HCT116 (cell line): Measurements from ENCODE around the gene ITLN1. TPM values are rescaled to one million over a fixed set of nuclear protein-coding genes. Genes with fewer than 3 reads are reported as not detected.
"Not testable (repeated sequence)": the region's sequence is repeated elsewhere in the genome, so short reads cannot be mapped to it uniquely, and the experiment has no call there.

Experiments
- ATAC-seq: fragments of 200-7000 bp; cut with Tn5 transposase; 2 replicates; pipeline ENCODE4 v1.9.1; 2020; ENCODE audit warnings: mild to moderate bottlenecking, moderate library complexity
- BruUV-seq: library from RNA; stranded (reverse); fragments of 400-500 nt; replicated peaks from 2 replicates; lab custom pipeline; 2021; lab: Mats Ljungman, UMichigan
- CTCF ChIA-PET: fragments of 300-600 bp; sonication (Branson Sonifier 250); formaldehyde crosslinking; loops from one replicate; lab custom pipeline; 2021; ENCODE audit warnings: antibody characterized with exemption; lab: Charles Lee
- POLR2A ChIA-PET: fragments of 300-600, 350-600 bp; sonication (Branson Sonifier 250); formaldehyde crosslinking; loops from one replicate; lab custom pipeline; 2021; ENCODE audit warnings: antibody characterized with exemption; lab: Charles Lee
- RAD21 ChIA-PET, 2 experiments: fragments of 300-600 bp; sonication (Branson Sonifier 250); formaldehyde crosslinking; loops; one replicate each; lab custom pipeline; 2023; ENCODE audit warnings: low total read pairs in 2 of 2; ENCODE audit not compliant: uncharacterized antibody in 2 of 2, unreplicated experiment in 2 of 2, low non-redundant PET in 1 of 2; lab: Charles Lee
- DNase-seq: peaks from one replicate; pipeline ENCODE4 v3.0.0-alpha.2; 2010; ENCODE audit warnings: low read depth, low spot score
- H2AFZ ChIP-seq: fragments of 200-600 bp; shearing (Covaris generic), sonication (generic); 2 replicates; pipeline ENCODE4 v1.6.1; 2017; ENCODE audit warnings: low read depth, mixed run types, mixed read lengths, antibody characterized with exemption, low read length; ENCODE audit not compliant: poor library complexity, severe bottlenecking
- H3K27ac ChIP-seq: 2 replicates; pipeline ENCODE4 v1.5.1; 2012; ENCODE audit warnings: low read depth, low read length
- H3K27me3 ChIP-seq: fragments of 200-600 bp; sonication (generic); 2 replicates; pipeline ENCODE4 v1.6.1; 2016; ENCODE audit warnings: mixed run types, low read length, mixed read lengths; ENCODE audit not compliant: insufficient read depth
- H3K36me3 ChIP-seq, 2 experiments: fragments of 200-500 bp in 1 of 2; fragments of 200-600 bp in 1 of 2; sonication (Bioruptor generic) in 1 of 2; sonication (generic) in 1 of 2; 2 replicates each; pipeline versions ENCODE4 v1.5.1 to v1.6.1; 2014 to 2016; ENCODE audit warnings: low read length in 2 of 2, inconsistent platforms in 1 of 2, mixed read lengths in 1 of 2, mixed run types in 1 of 2; ENCODE audit not compliant: insufficient read depth in 2 of 2, control insufficient read depth in 1 of 2
- H3K4me1 ChIP-seq, 2 experiments: fragments of 200-600 bp in 1 of 2; sonication (generic) in 1 of 2; 2 replicates each; pipeline versions ENCODE4 v1.5.1 to v1.6.1; 2012 to 2017; ENCODE audit warnings: low read length in 2 of 2, inconsistent platforms in 1 of 2, mild to moderate bottlenecking in 1 of 2, mixed read lengths in 1 of 2, mixed run types in 1 of 2, moderate library complexity in 1 of 2; ENCODE audit not compliant: insufficient read depth in 2 of 2, control insufficient read depth in 1 of 2
- H3K4me2 ChIP-seq: fragments of 200-600 bp; sonication (generic); 2 replicates; pipeline ENCODE4 v1.6.1; 2017; ENCODE audit warnings: mixed run types, low read length, mixed read lengths
- H3K4me3 ChIP-seq, 2 experiments: fragments of 200-600 bp in 1 of 2; sonication (generic) in 1 of 2; replicated peaks in 1 of 2; 2 replicates each; pipeline ENCODE4 v1.5.1; 2011 to 2016; ENCODE audit warnings: low read length in 2 of 2, control low read depth in 1 of 2, low read depth in 1 of 2, mild to moderate bottlenecking in 1 of 2, mixed read lengths in 1 of 2, mixed run types in 1 of 2
- H3K79me2 ChIP-seq: fragments of 200-600 bp; sonication (generic); 2 replicates; pipeline ENCODE4 v1.6.1; 2017; ENCODE audit warnings: mild to moderate bottlenecking, mixed run types, low read length, moderate library complexity, mixed read lengths; ENCODE audit not compliant: insufficient read depth
- H3K9ac ChIP-seq: fragments of 200-600 bp; sonication (generic); 2 replicates; pipeline ENCODE4 v1.6.1; 2016; ENCODE audit warnings: low read length, mixed read lengths
- H3K9me2 ChIP-seq: fragments of 200-600 bp; sonication (generic), shearing (Covaris generic); 2 replicates; pipeline ENCODE4 v1.6.1; 2017; ENCODE audit warnings: mixed run types, mild to moderate bottlenecking, moderate library complexity; ENCODE audit not compliant: insufficient read depth
- H3K9me3 ChIP-seq, 2 experiments: fragments of 200-500 bp in 1 of 2; fragments of 200-600 bp in 1 of 2; sonication (Bioruptor generic) in 1 of 2; sonication (generic) in 1 of 2; 2 replicates each; pipeline ENCODE4 v1.6.1; 2014 to 2017; ENCODE audit warnings: low read length in 2 of 2, mixed read lengths in 2 of 2, inconsistent platforms in 1 of 2, low read depth in 1 of 2, mild to moderate bottlenecking in 1 of 2, mixed run types in 1 of 2, moderate library complexity in 1 of 2; ENCODE audit not compliant: control insufficient read depth in 1 of 2, insufficient read depth in 1 of 2
- H4K20me1 ChIP-seq: fragments of 200-600 bp; sonication (generic), shearing (Covaris generic); 2 replicates; pipeline ENCODE4 v1.6.1; 2017; ENCODE audit warnings: mixed run types, mild to moderate bottlenecking, moderate library complexity; ENCODE audit not compliant: insufficient read depth
- ATF3 ChIP-seq: IDR thresholded peaks from 2 replicates; pipeline ENCODE4 v1.6.1; 2012
- CEBPB ChIP-seq: IDR thresholded peaks from 2 replicates; pipeline ENCODE4 v1.6.1; 2012; ENCODE audit warnings: low read depth
- CTCF ChIP-seq, 3 experiments: fragments of 200-600 bp in 1 of 3; sonication (generic) in 1 of 3; IDR thresholded peaks in 2 of 3; conservative IDR thresholded peaks in 1 of 3; 2 replicates each; pipeline ENCODE4 v1.5.1; 2012 to 2017; ENCODE audit warnings: low read depth in 2 of 3, low read length in 2 of 3, antibody characterized with exemption in 1 of 3, borderline replicate concordance in 1 of 3, control low read depth in 1 of 3, mild to moderate bottlenecking in 1 of 3, mixed read lengths in 1 of 3, mixed run types in 1 of 3, moderate library complexity in 1 of 3; ENCODE audit not compliant: insufficient read depth in 1 of 3
- ELF1 ChIP-seq: IDR thresholded peaks from 2 replicates; pipeline ENCODE4 v1.6.1; 2012; ENCODE audit warnings: low read depth, borderline replicate concordance
- FOSL1 ChIP-seq: IDR thresholded peaks from 2 replicates; pipeline ENCODE4 v1.6.1; 2012; ENCODE audit warnings: low read depth
- POLR2A ChIP-seq: IDR thresholded peaks from 2 replicates; pipeline ENCODE4 v1.7.0; 2011; ENCODE audit warnings: borderline replicate concordance; ENCODE audit not compliant: insufficient read depth, insufficient read length; ENCODE audit errors: extremely low read depth
- POLR2AphosphoS5 ChIP-seq: IDR thresholded peaks from 2 replicates; pipeline ENCODE4 v1.6.1; 2011; ENCODE audit warnings: mild to moderate bottlenecking, low read depth, low read length, moderate library complexity
- SIN3A ChIP-seq: IDR thresholded peaks from 2 replicates; pipeline ENCODE4 v1.6.1; 2012; ENCODE audit warnings: low read depth
- SRF ChIP-seq: IDR thresholded peaks from 2 replicates; pipeline ENCODE4 v1.6.1; 2012; ENCODE audit warnings: low read depth
- YY1 ChIP-seq: IDR thresholded peaks from 2 replicates; pipeline ENCODE4 v1.6.1; 2011; ENCODE audit warnings: low read length, low read depth, moderate library complexity, mild to moderate bottlenecking; ENCODE audit not compliant: insufficient replicate concordance; ENCODE audit errors: extremely low read depth
- ZBTB33 ChIP-seq: IDR thresholded peaks from 2 replicates; pipeline ENCODE4 v1.6.1; 2011; ENCODE audit warnings: mild to moderate bottlenecking, low read length, moderate library complexity; ENCODE audit not compliant: insufficient replicate concordance; ENCODE audit errors: extremely low read depth
- ZFX ChIP-seq: fragments of 450-650 bp; IDR thresholded peaks from 2 replicates; pipeline ENCODE4 v1.6.1; 2017
- ZNF274 ChIP-seq: fragments of 200-500 bp; sonication (Bioruptor generic); IDR thresholded peaks from 2 replicates; pipeline ENCODE4 v1.6.1; 2014; ENCODE audit warnings: mild to moderate bottlenecking, low read depth, low read length, inconsistent platforms
- intact Hi-C: fragments of 100-400 bp; cut with micrococcal nuclease; formaldehyde crosslinking; loops from 2 replicates; pipeline ENCODE4 v1.10.0; 2022
- total RNA-seq: library from RNA; stranded (reverse); gene quantifications from one replicate; pipeline ENCODE4 v1.2.1, GENCODE V29; 2021; ENCODE audit not compliant: unreplicated experiment

ITLN1 gene
- total RNA-seq, 1 experiment from 2014 or later: not detected

- TF ChIP-seq ZBTB33: no peak
- TF ChIP-seq ZNF274: no peak
- TF ChIP-seq YY1: no peak
- TF ChIP-seq SIN3A: no peak
These were observed 31.7 kb upstream of the ITLN1 start (continued) for GRCh38 chr1:160916666-160917065.

- H3K79me2 ChIP-seq, H4K20me1 ChIP-seq, H3K27ac ChIP-seq, H3K9ac ChIP-seq, H3K27me3 ChIP-seq, H3K36me3 ChIP-seq, RAD21 ChIA-PET, ATAC-seq, intact Hi-C loops, H2AFZ ChIP-seq, H3K4me1 ChIP-seq, POLR2A ChIA-PET, H3K4me3 ChIP-seq, CTCF ChIA-PET, DNase-seq, H3K4me2 ChIP-seq, BruUV-seq, H3K9me2 ChIP-seq, H3K9me3 ChIP-seq: not testable (repeated sequence)
These were observed 28.2 kb upstream of the ITLN1 start for GRCh38 chr1:160913229-160913628.

GRCh38 chr1:160911925-160912324, 26.9 kb upstream of the ITLN1 start:
- H3K36me3 ChIP-seq: no peaks in the 10 kb centered on the region
- no TSS peak for BruUV-seq
- H4K20me1 ChIP-seq: no peaks in the 10 kb centered on the region
- no peaks in the 10 kb centered on the region for H3K79me2 ChIP-seq
- ChIA-PET CTCF (no interaction called here), RAD21 (no interaction called here), POLR2A (no interaction called here)
- H3K27ac ChIP-seq: no peak overlapping the region
- TF ChIP-seq ATF3 (no peak), ZFX (no peak), POLR2AphosphoS5 (no peak), CTCF (IDR thresholded peaks at IDR 0.05 in 2 of 3, conservative IDR thresholded peaks at IDR 0.05 in 1 of 3; ENCODE audit: borderline replicate concordance in 1 of 3, insufficient read depth in 1 of 3, low read depth in 2 of 3, low read length in 2 of 3) (no peak), FOSL1 (no peak), CEBPB (no peak), ELF1 (no peak), YY1 (no peak), ZNF274 (no peak), SRF (no peak), POLR2A (no peak)
- no peaks in the 10 kb centered on the region for H3K4me1 ChIP-seq
- intact Hi-C loops: no loop called here
- no peak overlapping the region for H3K4me2 ChIP-seq
- H3K9me2 ChIP-seq: no peaks in the 10 kb centered on the region
- H3K9ac ChIP-seq: no peak overlapping the region
- H3K27me3 ChIP-seq: no peaks in the 10 kb centered on the region
- no peak overlapping the region for H2AFZ ChIP-seq
- H3K9me3 ChIP-seq: no peaks in the 10 kb centered on the region
- ATAC-seq (no peak), DNase-seq (no peak)
- no peak overlapping the region for H3K4me3 ChIP-seq
